K562 (cell line): ENCODE results near the gene ALG11.
"Not testable (repeated sequence)": the region's sequence is repeated elsewhere in the genome, so short reads cannot be mapped to it uniquely, and the experiment has no call there.

Experiments
- ADNP ChIP-seq: fragments of 200-800 bp; sonication (Bioruptor generic); IDR thresholded peaks from 2 replicates; pipeline ENCODE4 v1.6.1; 2016; ENCODE audit warnings: missing genetic modification characterization, missing compliant biosample characterization
- CREM ChIP-seq: IDR thresholded peaks from 2 replicates; pipeline ENCODE4 v1.6.1; 2014; ENCODE audit warnings: antibody characterized with exemption, low read depth
- CTCF ChIP-seq, 3 experiments: IDR thresholded peaks in 2 of 3; conservative IDR thresholded peaks in 1 of 3; 2 replicates each; pipeline ENCODE4 v1.5.1; 2011 to 2012; ENCODE audit warnings: low read length in 3 of 3, mild to moderate bottlenecking in 3 of 3, control low read depth in 2 of 3, improper control_type of control experiment in 1 of 3, inconsistent platforms in 1 of 3, low read depth in 1 of 3, mixed read lengths in 1 of 3, moderate library complexity in 1 of 3; ENCODE audit not compliant: insufficient read depth in 2 of 3
- EZH2 ChIP-seq: IDR thresholded peaks from 2 replicates; pipeline ENCODE4 v1.6.1; 2012; ENCODE audit warnings: low read depth, mild to moderate bottlenecking, inconsistent platforms, low read length, borderline replicate concordance
- SMARCA4 ChIP-seq: fragments of 450-650 bp; IDR thresholded peaks from 2 replicates; pipeline ENCODE4 v1.6.1; 2016
- SMARCE1 ChIP-seq: fragments of 450-650 bp; IDR thresholded peaks from 2 replicates; pipeline ENCODE4 v1.7.1; 2016; ENCODE audit warnings: mild to moderate bottlenecking
- TSC22D4 ChIP-seq: fragments of 450-650 bp; IDR thresholded peaks from 2 replicates; pipeline ENCODE4 v1.6.1; 2016; ENCODE audit warnings: missing genetic modification characterization, missing biosample characterization, control low read depth
- ZNF24 ChIP-seq: fragments of 450-650 bp; IDR thresholded peaks from 2 replicates; pipeline ENCODE4 v1.6.1; 2016

DNA sequence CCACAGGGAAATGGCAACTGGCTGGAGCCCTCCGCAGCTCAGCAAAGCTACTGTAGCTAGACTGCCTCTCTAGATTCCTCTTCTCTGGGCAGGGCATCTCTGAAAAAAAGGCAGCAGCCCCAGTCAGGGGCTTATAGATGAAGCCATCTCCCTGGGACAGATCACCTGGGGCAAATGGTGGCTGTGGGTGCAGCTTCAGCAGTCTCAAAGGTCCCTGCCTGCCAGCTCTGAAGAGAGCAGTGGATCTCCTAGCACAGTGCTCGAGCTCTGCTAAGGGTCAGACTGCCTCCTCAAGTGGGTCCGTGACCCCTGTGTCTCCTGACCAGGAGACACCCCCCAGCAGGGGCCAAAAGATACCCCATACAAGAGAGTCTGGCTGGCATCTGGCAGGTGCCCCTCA is 28.9 kb upstream of the ALG11 start:
- not testable (repeated sequence) for TF ChIP-seq ZNF24; CTCF (IDR thresholded peaks at IDR 0.05 in 2 of 3, conservative IDR thresholded peaks at IDR 0.05 in 1 of 3; ENCODE audit: insufficient read depth in 2 of 3, low read depth in 1 of 3, low read length in 3 of 3); CREM; EZH2; SMARCA4; ADNP (tag); TSC22D4; SMARCE1
